Activated T-helper 1 cell treated with anti-CD3 and anti-CD28 coated beads, Interleukin-2, amount 50 U/mL, for 16 hours (primary cell): Measurements from ENCODE around the gene DYNLT4.
"Not testable (repeated sequence)": the region's sequence is repeated elsewhere in the genome, so short reads cannot be mapped to it uniquely, and the experiment has no call there.

Experiments
- DNase-seq, 2 donors: peaks; one replicate each; pipeline ENCODE4 v3.0.0-alpha.2; 2020; ENCODE audit warnings: low read depth in 1 of 2, low spot score in 1 of 2

The DYNLT4 gene

DNA sequence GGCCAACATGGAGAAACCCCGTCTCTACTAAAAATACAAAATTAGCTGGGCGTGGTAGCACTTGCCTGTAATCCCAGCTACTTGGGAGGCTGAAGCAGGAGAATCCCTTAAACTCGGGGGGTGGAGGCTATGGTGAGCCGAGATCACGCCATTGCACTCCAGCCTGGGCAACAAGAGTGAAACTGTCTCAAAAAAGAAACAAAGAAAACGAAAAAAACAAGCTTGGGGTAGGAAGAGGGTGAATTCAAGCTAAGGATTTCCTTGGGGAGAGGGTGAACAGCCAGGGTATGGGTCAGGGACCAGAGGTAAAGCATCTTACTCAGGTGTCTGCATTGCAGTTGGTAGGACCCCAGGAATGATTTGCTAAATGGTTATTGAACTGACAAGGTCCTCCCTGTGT, 40.7 kb downstream of the DYNLT4 start:
- not testable (repeated sequence) for DNase-seq

DNA sequence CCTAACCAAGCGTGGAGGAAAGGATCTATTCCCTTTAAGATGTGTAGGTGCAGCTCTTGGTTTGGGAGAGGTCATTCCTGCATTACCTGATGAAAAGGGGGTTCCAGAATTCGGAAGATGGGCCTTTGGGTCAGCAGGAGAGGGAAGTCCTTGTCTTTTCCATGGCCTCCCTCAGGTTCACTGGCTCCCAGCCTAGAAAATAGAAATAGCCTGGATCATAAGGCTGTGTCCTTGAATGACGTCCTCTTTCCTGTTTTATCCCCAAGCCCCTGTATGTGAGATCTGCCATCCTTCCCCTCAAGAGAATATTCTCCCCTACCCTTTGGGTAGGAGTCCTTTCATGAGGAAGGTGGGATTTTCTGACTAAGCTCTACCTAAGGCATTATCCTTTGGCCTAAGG, 46.3 kb downstream of the DYNLT4 start:
- no peak for DNase-seq

DNA sequence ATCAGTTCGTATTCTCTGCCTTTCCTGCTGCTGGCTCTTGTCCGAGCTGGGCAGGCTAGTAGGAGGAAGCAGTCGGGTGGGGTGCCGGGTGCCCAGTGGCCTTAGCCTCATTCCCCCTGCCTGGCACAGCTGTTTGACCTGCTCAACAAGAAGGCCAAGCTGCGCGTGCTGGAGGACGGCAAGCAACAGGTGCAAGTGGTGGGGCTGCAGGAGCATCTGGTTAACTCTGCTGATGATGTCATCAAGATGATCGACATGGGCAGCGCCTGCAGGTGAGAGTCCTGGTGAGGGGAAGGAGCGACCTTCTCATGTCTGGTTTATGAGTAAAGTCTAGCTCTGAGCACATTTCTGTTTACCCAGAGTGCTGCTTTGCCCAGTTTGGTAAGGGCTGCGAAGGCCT, 48.1 kb downstream of the DYNLT4 start:
- DNase-seq: no peak

DNA sequence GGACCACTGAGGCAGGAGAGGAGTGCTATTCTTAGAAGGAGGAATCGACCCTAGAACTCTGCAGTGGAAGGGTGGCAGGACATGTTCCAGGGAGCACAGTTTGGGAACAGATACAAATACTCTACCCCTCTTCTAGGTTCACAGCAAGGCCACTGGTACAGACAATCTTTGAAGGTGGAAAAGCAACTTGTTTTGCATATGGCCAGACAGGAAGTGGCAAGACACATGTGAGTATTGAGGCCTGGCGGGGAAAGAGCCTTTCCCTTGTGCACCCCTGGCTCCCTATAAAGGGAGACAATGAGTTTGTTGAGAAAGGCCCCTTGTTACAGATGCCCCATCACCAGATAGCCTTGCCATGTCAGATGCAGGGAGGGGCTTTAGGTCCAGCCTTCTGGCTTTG, 49.7 kb downstream of the DYNLT4 start:
- DNase-seq: no peak
